ENCODE measurements around the gene BCAS1.

The BCAS1 gene

DNA sequence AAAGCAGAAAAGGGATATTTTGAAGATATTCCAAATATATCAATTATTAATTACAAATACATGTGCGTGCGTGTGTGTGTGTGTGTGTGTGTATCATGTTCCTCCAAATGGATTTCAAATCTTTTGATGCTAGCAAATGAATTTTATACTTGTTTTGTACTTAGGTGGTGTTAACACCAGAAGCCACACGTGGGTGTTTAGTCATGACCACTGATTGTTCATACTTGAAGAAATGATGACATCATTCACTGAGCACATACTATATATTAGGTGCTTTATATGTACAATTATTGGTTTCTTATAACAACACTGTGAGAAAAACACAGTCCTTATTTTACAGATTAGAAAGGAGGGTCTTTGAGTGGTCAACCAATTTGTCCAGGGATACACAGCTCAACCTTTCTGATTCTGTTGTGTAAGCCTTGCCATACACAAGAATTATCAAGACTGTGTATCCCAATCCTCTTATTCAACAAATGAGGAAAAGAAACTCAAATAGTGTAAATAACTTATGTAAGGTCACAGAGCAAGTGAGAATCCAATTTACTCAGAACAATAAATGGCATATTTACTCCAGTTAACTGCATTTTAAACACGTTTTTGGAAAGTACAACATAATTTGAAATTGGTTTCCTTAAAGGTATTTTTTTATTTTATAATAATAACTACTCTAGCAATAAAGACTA, 88.5 kb downstream of the BCAS1 start:
- H3K4me3 ChIP-seq (ENCODE audit: low read depth, low read length): no peak overlapping the region
- TF ChIP-seq CTCF (IDR thresholded peaks at IDR 0.05; ENCODE audit: low read depth, low read length) (no peak), POLR2A (IDR thresholded peaks at IDR 0.05; ENCODE audit: extremely low read depth, insufficient read length) (no peak), MYC (IDR thresholded peaks at IDR 0.05; ENCODE audit: low read depth, low read length) (no peak)
- TF ChIP-seq, protein P1, sequence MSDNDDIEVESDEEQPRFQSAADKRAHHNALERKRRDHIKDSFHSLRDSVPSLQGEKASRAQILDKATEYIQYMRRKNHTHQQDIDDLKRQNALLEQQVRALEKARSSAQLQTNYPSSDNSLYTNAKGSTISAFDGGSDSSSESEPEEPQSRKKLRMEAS (IDR thresholded peaks at IDR 0.05; ENCODE audit: low read depth, low read length): no peak
- DNase-seq (ENCODE audit: low read depth): no peak

GRCh38 chr20:53981130-53981529, 89.3 kb downstream of the BCAS1 start:
- TF ChIP-seq, protein P1 (IDR thresholded peaks at IDR 0.05; ENCODE audit: low read depth, low read length): no peak
- DNase-seq (ENCODE audit: low read depth): no peak
- H3K4me3 ChIP-seq (ENCODE audit: low read depth, low read length): no peak overlapping the region

- no peak for TF ChIP-seq MYC (IDR thresholded peaks at IDR 0.05; ENCODE audit: low read depth, low read length)
- no peak overlapping the region for H3K4me3 ChIP-seq (ENCODE audit: low read depth, low read length)
- no peak for DNase-seq (ENCODE audit: low read depth)
These were observed 90.3 kb downstream of the BCAS1 start for GRCh38 chr20:53980031-53980465.

- DNase-seq (ENCODE audit: low read depth): no peak
- no peak overlapping the region for H3K4me3 ChIP-seq (ENCODE audit: low read depth, low read length)
- TF ChIP-seq, protein P1 (IDR thresholded peaks at IDR 0.05; ENCODE audit: low read depth, low read length): no peak
- no peak for TF ChIP-seq MYC (IDR thresholded peaks at IDR 0.05; ENCODE audit: low read depth, low read length)
- TF ChIP-seq POLR2A (IDR thresholded peaks at IDR 0.05; ENCODE audit: extremely low read depth, insufficient read length): no peak
- TF ChIP-seq CTCF (IDR thresholded peaks at IDR 0.05; ENCODE audit: low read depth, low read length): no peak
These were observed 91.9 kb downstream of the BCAS1 start for GRCh38 chr20:53978497-53978896.

GRCh38 chr20:53977391-53977790, 93.0 kb downstream of the BCAS1 start:
- TF ChIP-seq MYC (IDR thresholded peaks at IDR 0.05; ENCODE audit: low read depth, low read length) (no peak), CTCF (IDR thresholded peaks at IDR 0.05; ENCODE audit: low read depth, low read length) (no peak), POLR2A (IDR thresholded peaks at IDR 0.05; ENCODE audit: extremely low read depth, insufficient read length) (no peak)
- TF ChIP-seq, protein P1 (IDR thresholded peaks at IDR 0.05; ENCODE audit: low read depth, low read length): no peak

DNA sequence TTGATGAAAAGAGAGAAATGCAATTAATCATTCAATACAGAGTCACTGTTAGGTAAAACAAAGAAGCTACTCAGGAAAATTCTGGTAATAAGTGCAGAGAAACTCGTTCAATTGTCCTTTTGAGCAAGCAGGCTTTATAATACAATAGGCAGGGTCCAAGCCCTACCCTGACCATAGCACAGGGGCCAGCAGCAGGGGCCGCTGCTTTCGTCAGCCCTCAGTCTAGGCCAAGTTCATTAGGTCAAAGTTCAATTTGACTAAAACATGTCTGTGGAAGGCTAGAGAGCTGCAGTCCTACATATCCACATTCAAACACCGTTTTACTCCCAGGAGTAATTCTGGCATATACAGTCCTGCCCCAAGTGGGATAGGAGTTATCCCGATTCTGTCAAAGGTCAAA, 94.6 kb downstream of the BCAS1 start:
- H3K4me3 ChIP-seq (ENCODE audit: low read depth, low read length): no peak overlapping the region
- TF ChIP-seq POLR2A (IDR thresholded peaks at IDR 0.05; ENCODE audit: extremely low read depth, insufficient read length) (no peak), CTCF (IDR thresholded peaks at IDR 0.05; ENCODE audit: low read depth, low read length) (no peak), MYC (IDR thresholded peaks at IDR 0.05; ENCODE audit: low read depth, low read length) (no peak)
- TF ChIP-seq, protein P1 (IDR thresholded peaks at IDR 0.05; ENCODE audit: low read depth, low read length): no peak
- no peak for DNase-seq (ENCODE audit: low read depth)

More at GRCh38 chr20:53977391-53977790, 93.0 kb downstream of the BCAS1 start:
- no peak for DNase-seq (ENCODE audit: low read depth)
- H3K4me3 ChIP-seq (ENCODE audit: low read depth, low read length): no peak overlapping the region

All from NB4 (cell line).